Measurements from ENCODE around the gene ATP6V0B. TPM values are rescaled to one million over a fixed set of nuclear protein-coding genes. Genes with fewer than 3 reads are reported as not detected.

The ATP6V0B gene
- total RNA-seq = 83.9 and 85.5 TPM in 2 replicates

GRCh38 chr1:43974443-43975248, at the start of gene ATP6V0B:
Gene ATP6V0B (plus strand): TSS chr1:43974960. CDS start chr1:43975041, 81 bp downstream.

GRCh38 chr1:43933386-43934100, 41.2 kb upstream of the ATP6V0B start, which contains the start of gene ARTN:
Gene ARTN (plus strand): TSS chr1:43933801. CDS start chr1:43935657, 1,856 bp downstream.

GRCh38 chr1:43946236-43947060, 28.3 kb upstream of the ATP6V0B start, which contains the start of gene IPO13:
Gene IPO13 (plus strand): TSS chr1:43946950. CDS start chr1:43947601, 651 bp downstream.

GRCh38 chr1:43969746-43970466, 4.9 kb upstream of the ATP6V0B start, which contains the start of gene DPH2:
Gene DPH2 (plus strand): TSS chr1:43970010. CDS start chr1:43970176, 166 bp downstream.

GRCh38 chr1:43978551-43979260, 3.9 kb downstream of the ATP6V0B start, which contains the start of gene B4GALT2:
Gene B4GALT2 (plus strand): TSS chr1:43979210. CDS start chr1:43981161, 1,951 bp downstream.

GRCh38 chr1:43991476-43992231, 16.9 kb downstream of the ATP6V0B start, which contains the start of gene CCDC24:
Gene CCDC24 (plus strand): TSS chr1:43991599. CDS start chr1:43991879, 280 bp downstream.

Other genes starting within 250 kb of the ATP6V0B start
- not detected in 2 replicates for gene ARTN, start 41.2 kb upstream of the ATP6V0B start, total RNA-seq
- gene IPO13, start 28.0 kb upstream of the ATP6V0B start, total RNA-seq = 14.6 and 18.0 TPM in 2 replicates
- gene DPH2, start 5.0 kb upstream of the ATP6V0B start, total RNA-seq = 22.9 and 26.4 TPM in 2 replicates
- 93.0 and 109 TPM in 2 replicates for gene B4GALT2, start 4.2 kb downstream of the ATP6V0B start, total RNA-seq
- gene CCDC24, start 16.6 kb downstream of the ATP6V0B start, total RNA-seq = 2.5 and 2.9 TPM in 2 replicates
- gene SLC6A9, start 56.5 kb downstream of the ATP6V0B start, total RNA-seq = 0.29 and 0.65 TPM in 2 replicates
- gene KLF17, start 143.9 kb downstream of the ATP6V0B start, total RNA-seq = not detected in 2 replicates
- gene KLF18, start 166.7 kb downstream of the ATP6V0B start, total RNA-seq = not detected in 2 replicates
- 16.6 and 16.7 TPM in 2 replicates for gene DMAP1, start 238.5 kb downstream of the ATP6V0B start, total RNA-seq